CD4-positive, alpha-beta T cell treated with Interleukin-12 subunit alpha and Interleukin-12 subunit beta, for 1 hour (primary cell): ENCODE measurements around the gene B3GNT3.

ENCODE experiments used
- DNase-seq: peaks from one replicate; pipeline ENCODE4 v3.0.0-alpha.2; 2020

Gene B3GNT3, protein sequence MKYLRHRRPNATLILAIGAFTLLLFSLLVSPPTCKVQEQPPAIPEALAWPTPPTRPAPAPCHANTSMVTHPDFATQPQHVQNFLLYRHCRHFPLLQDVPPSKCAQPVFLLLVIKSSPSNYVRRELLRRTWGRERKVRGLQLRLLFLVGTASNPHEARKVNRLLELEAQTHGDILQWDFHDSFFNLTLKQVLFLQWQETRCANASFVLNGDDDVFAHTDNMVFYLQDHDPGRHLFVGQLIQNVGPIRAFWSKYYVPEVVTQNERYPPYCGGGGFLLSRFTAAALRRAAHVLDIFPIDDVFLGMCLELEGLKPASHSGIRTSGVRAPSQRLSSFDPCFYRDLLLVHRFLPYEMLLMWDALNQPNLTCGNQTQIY

GRCh38 chr19:17794731-17795494 is at the start of gene B3GNT3:
B3GNT3 (plus strand) TSS chr19:17795138; CDS start chr19:17807808, 12,670 bp downstream.
- DNase-seq, result no peak

DNA sequence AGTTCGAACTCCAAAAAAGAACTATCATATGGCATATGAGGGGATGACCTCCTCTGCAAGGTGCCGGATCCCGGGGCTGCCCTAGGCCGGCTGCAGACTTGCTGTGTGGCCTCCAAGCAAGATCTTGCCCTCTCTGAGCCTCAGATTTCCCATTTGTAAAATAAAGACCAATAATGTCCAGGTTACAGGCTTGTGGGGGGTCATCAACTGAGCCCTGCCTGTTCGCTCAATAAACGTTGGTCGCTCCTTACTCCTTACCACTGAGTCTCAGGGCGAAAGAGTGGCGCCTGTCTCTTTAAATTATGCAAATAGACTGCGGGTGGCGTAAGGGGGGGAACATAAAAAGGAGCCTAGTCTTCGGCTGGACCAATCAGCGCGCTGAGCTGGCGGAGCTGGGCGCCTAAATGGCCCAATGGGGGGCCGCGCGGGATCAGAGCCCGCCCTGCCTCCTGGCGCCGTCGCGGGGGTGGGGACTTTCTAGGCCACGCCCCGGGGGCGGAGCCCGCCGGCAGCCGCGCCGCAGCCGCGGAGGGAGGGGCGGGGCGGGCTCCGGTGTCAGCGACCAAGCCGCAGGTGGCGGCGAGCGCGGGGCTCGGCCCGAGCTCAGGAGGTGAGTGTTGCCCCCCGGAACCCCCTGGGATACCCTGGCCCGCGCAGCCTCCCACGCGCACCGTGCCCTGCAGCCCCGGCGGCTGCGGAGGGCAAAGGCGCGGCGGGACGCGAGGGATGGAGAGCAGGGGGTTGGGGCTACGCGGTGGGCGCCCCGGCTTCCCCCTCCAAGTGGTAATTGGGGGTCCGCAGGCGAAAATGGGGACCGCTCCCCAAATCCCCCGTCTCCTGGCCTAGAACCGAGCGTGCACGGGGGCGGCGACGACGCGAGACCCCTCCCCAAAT is 47.5 kb upstream of the B3GNT3 start:
- peak; percentile 96 for DNase-seq

DNA sequence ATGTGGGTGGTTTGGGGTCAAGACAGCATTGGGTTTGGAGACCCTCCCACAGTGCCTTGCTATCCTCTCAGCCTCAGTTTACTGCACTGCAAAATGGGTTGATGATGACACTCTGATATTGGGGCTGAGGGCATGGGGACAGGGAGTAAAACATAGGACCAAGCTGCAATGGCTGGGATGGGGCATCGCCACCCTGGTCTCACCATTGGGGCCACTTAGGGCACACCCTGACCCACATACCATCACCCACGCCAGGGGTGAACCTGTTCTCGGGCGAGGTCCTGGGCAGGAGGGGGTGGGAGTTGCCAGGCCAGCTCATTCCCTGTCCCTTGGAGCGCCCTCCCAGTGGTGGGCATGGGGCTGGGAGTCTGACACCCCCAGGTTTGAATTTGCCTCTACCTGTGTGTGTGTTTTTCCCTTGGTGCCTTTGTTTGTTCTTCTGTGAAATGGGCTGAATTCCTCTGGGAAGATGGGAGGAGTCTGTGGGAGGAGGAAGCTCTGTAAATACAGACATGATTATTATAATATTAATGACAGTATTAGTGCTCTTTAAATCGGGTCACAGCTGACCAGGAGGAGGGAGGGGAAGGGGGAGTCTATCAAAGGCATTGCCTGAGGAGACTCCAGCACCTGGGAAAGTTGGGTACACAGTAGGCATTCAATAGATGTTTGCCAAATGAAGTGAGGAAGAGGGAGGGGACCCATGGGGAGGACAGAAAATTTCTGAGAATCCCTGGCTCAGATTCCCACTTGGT is 45.9 kb upstream of the B3GNT3 start:
- DNase-seq, result no peak

DNA sequence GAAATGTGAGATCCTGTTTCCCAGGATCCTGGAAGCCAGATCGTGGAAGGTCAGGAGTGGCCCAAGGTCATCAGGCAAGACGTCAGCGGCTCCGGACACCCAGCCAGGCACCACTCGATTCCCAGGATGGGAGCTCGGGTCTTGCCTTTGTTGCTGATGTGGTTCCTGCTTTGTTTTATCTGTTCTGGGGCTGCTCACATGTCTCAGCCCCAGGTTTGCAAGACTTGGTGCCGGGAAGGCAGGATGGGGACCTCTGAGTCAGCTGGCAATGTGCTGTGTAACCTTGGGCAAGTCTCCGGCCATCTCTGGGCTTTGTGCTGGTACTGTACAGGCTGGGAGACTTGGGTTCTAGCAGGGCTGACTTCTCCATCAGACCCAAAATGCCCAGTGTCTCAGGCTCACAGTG is 45.0 kb upstream of the B3GNT3 start:
- DNase-seq, result no peak

DNA sequence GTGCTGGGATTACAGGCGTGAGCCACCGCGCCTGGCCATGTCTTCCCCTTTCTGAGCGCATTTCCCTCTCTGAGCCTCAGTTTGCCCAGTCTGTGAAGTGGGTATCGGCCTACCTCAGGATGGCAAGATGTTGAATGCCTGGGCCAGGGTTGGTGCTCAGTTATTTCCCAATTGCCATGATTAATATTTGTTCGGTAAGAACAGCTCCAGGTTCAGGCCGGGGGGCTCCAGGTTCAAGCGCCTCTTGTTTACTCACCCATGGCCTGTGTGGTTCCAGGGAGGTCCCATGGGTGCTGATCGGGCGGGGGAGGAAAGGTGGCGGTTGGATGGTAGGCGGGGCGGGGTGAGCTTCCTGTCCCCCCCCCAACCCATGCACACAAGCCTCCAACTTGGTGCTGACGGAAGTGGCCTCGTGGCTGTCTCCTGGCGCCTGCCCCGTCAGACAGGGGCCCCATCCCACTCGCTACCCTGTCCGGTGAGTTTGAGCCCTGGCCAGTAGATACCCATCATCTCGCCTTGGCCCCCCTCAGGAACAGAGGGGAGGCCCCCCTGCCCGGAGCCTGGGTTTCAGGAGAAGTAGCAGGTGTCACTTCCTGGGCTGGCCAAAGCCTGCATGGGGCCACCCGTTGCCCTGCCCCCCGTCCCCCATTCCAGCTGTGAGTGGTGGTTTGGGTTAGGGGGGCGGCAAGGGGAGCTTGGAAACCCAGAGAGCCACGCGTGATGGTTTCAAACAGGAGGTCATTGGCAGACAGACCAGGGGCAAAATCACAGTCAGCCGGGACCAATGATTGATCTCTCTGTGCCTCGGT is 43.6 kb upstream of the B3GNT3 start, which contains the start of gene FCHO1:
Gene FCHO1 (plus strand): TSS at position 375 of the 809 bp plus-strand sequence. CDS start 3,688 bp downstream, outside the sequence.
- DNase-seq, result peak; percentile 88

DNA sequence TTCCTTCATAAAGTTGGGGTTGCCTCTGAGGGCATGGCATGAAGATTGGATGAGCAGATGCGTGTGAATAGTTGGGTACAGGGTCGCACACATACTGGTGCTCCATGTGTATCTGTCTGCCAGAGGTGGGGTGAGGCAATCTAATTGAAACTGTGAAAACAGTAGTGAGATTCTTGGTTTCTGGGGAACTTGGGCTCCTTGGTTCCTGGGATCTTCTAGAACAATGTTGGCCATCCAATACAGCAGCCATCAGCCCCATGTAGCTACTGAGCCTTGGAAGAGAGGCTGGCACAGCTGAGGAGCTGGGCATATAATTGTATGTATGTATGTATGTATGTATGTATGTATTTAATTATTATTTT is 43.0 kb upstream of the B3GNT3 start:
- DNase-seq, result no peak

GRCh38 chr19:17752865-17753639 is 41.9 kb upstream of the B3GNT3 start:
- DNase-seq, result no peak

DNA sequence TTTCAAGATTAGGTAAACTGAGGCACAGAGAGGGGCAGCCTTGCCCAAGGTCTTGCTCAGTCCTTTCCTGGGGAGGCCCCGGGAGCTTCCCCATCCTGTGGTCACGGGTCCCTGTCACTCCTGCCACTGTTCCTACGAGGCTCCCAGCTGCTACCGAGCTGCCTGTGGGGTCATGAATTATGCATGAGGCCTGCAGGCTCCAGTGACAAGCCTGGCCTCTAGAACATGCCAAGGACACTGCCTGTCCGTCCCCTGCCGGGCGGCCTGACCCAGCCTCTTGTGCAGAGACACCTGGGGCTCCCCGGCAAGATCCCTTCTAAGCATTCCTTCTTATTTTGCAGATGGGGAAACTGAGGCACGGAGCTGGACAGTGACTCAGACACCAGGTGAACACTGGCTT is 41.0 kb upstream of the B3GNT3 start:
- DNase-seq, result no peak

GRCh38 chr19:17754634-17755442 is 40.1 kb upstream of the B3GNT3 start:
- DNase-seq, result no peak

DNA sequence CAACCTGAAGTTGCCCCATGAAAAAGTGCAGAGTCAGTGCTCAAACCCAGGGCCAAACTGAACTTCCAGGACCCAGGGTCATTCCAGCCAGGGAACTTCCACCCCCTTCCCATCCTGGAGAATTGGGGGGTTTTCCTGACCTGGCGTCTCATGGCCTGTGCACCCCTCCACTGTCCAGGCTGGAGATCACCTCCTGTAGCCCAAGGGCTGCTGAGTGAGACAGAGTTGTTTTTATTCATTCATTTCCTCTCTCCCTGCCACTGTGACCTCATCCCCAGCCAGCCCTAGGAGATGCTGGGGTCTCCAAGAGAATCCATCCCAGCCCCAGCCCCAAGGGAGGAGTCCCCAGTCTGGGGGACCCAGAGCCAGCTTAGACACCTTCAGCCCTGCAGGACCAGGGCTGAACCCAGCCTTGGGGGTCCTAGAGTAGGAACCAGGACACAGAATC is 39.5 kb upstream of the B3GNT3 start:
- DNase-seq, result no peak

DNA sequence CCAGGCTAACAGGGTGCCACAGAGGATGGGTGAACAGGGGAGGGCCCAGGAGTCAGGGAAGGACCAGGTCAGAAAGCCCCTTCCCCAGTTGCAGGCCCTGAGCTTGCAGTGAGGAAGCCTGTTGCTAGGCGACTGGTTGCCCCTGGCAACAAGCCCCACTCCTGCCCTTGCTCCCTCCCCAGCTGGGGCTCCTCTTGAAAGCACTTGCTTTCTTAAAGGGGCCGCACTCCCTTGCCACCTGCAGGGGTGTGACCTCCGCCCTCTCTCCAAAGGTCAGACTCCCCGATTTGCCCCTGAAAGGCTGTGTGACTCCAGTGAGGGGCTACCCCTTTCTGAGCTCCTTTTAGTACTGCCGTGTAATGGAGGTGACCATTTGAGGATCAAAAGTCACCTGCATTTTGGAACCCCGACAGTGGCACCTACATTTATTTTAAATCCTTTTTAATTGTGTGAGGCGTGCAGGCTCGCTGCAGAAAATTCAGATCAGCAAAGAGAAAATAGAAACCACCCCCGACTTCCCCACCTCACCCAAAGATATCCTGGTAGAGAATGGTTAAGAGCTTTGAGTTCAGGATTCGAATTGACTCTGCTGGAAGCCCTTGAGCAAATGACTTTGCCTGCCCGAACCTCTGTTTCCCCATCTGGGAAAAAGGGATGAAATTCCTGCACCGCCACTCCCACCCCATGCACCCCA is 38.8 kb upstream of the B3GNT3 start:
- DNase-seq, result peak; percentile 54

- DNase-seq, result no peak
Measured at GRCh38 chr19:17757125-17757524, 37.8 kb upstream of the B3GNT3 start.

GRCh38 chr19:17758515-17758914 is 36.4 kb upstream of the B3GNT3 start:
- DNase-seq, result no peak

DNA sequence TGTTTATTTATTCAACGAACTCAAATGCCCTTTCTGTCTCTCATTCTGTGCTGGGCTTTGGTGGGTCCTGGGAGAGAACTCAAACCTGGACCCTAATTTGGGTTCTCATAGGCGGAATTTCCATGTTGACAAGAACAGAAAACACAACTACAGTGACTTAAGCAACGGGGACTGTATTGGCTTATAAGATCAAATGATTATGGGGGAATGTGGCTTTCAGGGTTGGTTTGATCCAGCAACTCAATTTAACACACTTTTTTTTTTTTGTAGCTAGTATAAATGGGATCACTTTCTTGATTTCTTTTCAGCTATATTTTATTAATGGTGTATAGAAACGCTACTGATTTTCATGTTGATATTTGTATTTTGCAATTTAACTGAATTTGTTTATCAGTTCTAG is 33.8 kb upstream of the B3GNT3 start:
- no peak for DNase-seq

GRCh38 chr19:17762505-17763229 is 32.3 kb upstream of the B3GNT3 start:
- no peak for DNase-seq

- no peak for DNase-seq
Measured at GRCh38 chr19:17764348-17764747, 30.6 kb upstream of the B3GNT3 start.

DNA sequence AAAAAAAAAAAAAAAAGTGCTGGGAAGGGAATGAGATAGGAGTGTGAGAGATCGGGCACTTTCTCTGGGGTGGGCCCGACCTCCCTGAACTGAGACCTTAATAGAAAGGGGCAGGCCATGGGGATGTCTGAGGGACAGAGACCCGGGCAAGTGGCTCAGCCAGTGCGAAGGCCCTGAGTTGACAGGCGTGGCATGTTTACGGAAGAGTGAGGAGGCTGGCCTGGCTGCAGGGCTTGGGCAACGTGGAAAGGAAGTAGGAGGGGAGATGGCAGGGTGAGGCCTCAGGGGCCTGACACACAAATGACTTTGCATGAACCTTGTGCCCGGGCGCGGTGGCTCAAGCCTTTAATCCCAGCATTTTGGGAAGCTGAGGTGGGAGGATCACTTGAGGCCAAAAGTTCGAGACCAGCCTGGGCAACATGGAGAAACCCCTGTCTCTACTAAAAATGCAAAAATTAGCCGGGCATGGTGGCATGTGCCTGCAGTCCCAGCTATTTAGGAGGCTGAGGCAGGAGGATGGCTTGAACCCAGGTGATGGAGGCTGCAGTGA is 29.8 kb upstream of the B3GNT3 start:
- peak; percentile 25 for DNase-seq

GRCh38 chr19:17766543-17767131 is 28.3 kb upstream of the B3GNT3 start:
- DNase-seq, result peak; percentile 34
